HepG2 (cell line): ENCODE results near the gene ACER2. TPM values are rescaled to one million over a fixed set of nuclear protein-coding genes. Genes with fewer than 3 reads are reported as not detected.

Experiments
- ATAC-seq: fragments of 200-7000 bp; cut with Tn5 transposase; 3 replicates; pipeline ENCODE4 v1.9.1; 2020; ENCODE audit warnings: mild to moderate bottlenecking, moderate library complexity
- BruUV-seq: library from RNA; stranded (reverse); fragments of 400-500 nt; replicated peaks from 2 replicates; lab custom pipeline; 2021; lab: Mats Ljungman, UMichigan
- CTCF ChIA-PET: fragments of 300-600 bp; formaldehyde crosslinking; extraction: SDS; loops from one replicate; lab custom pipeline; 2021; ENCODE audit warnings: low total read pairs, inconsistent platforms, low intra/inter-chr PET ratio; lab: Yijun Ruan, JAX
- POLR2A ChIA-PET: fragments of 350-600 bp; sonication (Branson Sonifier 250); formaldehyde crosslinking; loops from one replicate; lab custom pipeline; 2020; ENCODE audit warnings: antibody characterized with exemption, inconsistent platforms; lab: Yijun Ruan, JAX
- DNase-seq: peaks from one replicate; pipeline ENCODE4 v3.0.0-alpha.2; 2015; ENCODE audit warnings: low spot score
- FAIRE-seq: peaks from 3 replicates; lab custom pipeline; 2011; peaks lifted over from hg19 to GRCh38; lab: Jason Lieb, UNC
- H2AFZ ChIP-seq: one replicate; pipeline ENCODE4 v1.6.1; 2011; ENCODE audit warnings: low read length, inconsistent platforms
- H3K27ac ChIP-seq: fragments of 300-600 bp; 3 replicates; pipeline ENCODE4 v1.8.0; 2011; ENCODE audit warnings: mixed run types, mild to moderate bottlenecking, mixed read lengths, low read length, inconsistent platforms; ENCODE audit not compliant: insufficient read depth; ENCODE audit errors: extremely low read length
- H3K27me3 ChIP-seq, 2 experiments: fragments of 200-600 bp in 1 of 2; 2 replicates in 1 of 2; 3 replicates in 1 of 2; pipeline versions ENCODE4 v1.6.0 to v1.8.0; 2011; ENCODE audit warnings: low read length in 2 of 2, mild to moderate bottlenecking in 2 of 2, moderate library complexity in 2 of 2, inconsistent platforms in 1 of 2; ENCODE audit not compliant: insufficient read depth in 2 of 2, control insufficient read depth in 1 of 2
- H3K36me3 ChIP-seq, 2 experiments: fragments of 200-600 bp in 1 of 2; replicated peaks in 1 of 2; 2 replicates in 1 of 2; 3 replicates in 1 of 2; pipeline versions ENCODE4 v1.5.1 to v1.8.0; 2011; ENCODE audit warnings: low read length in 2 of 2, inconsistent platforms in 1 of 2; ENCODE audit not compliant: insufficient read depth in 2 of 2, control insufficient read depth in 1 of 2
- H3K4me1 ChIP-seq: 2 replicates; pipeline ENCODE4 v1.5.1; 2012; ENCODE audit warnings: low read length, inconsistent platforms; ENCODE audit not compliant: insufficient read depth
- H3K4me2 ChIP-seq: 2 replicates; pipeline ENCODE4 v1.6.0; 2011; ENCODE audit warnings: low read depth, low read length, inconsistent platforms
- H3K4me3 ChIP-seq, 3 experiments: fragments of 200-600 bp in 1 of 3; sonication (generic), shearing (Covaris generic) in 1 of 3; replicated peaks in 1 of 3; 2 replicates each; pipeline ENCODE4 v1.5.1; 2011 to 2016; ENCODE audit warnings: low read length in 3 of 3, inconsistent platforms in 2 of 3, low read depth in 2 of 3, mild to moderate bottlenecking in 2 of 3, control low read depth in 1 of 3, mixed read lengths in 1 of 3; ENCODE audit not compliant: insufficient read depth in 1 of 3
- H3K79me2 ChIP-seq: one replicate; pipeline ENCODE4 v1.6.1; 2011; ENCODE audit warnings: low read length, inconsistent platforms; ENCODE audit not compliant: insufficient read depth
- H3K9ac ChIP-seq: 2 replicates; pipeline ENCODE4 v1.6.0; 2011; ENCODE audit warnings: mild to moderate bottlenecking, low read depth, low read length, inconsistent platforms; ENCODE audit not compliant: insufficient read depth
- H3K9me3 ChIP-seq: 2 replicates; pipeline ENCODE4 v1.5.1; 2012; ENCODE audit warnings: mild to moderate bottlenecking, low read length
- H4K20me1 ChIP-seq: 2 replicates; pipeline ENCODE4 v1.6.0; 2011; ENCODE audit warnings: inconsistent platforms, mild to moderate bottlenecking, low read length, moderate library complexity; ENCODE audit not compliant: insufficient read depth
- AGO2 ChIP-seq: fragments of 200-400 bp; formaldehyde crosslinking; optimal IDR thresholded peaks from 2 replicates; pipeline ENCODE3; 2017; ENCODE audit warnings: mild to moderate bottlenecking, low read depth, low read length, moderate library complexity
- CBX2 ChIP-seq, 2 experiments: fragments of 200-600 bp in 1 of 2; sonication (generic); formaldehyde crosslinking in 1 of 2; IDR thresholded peaks; 2 replicates each; pipeline versions ENCODE4 v1.7.0 to v1.8.1; 2018 to 2022; ENCODE audit warnings: low read depth in 2 of 2, low read length in 1 of 2, mild to moderate bottlenecking in 1 of 2, missing genetic modification reagents in 1 of 2
- GLI4 ChIP-seq: sonication (generic); formaldehyde crosslinking; IDR thresholded peaks from 2 replicates; pipeline ENCODE4 v1.5.1; 2020; ENCODE audit warnings: missing genetic modification reagents, mild to moderate bottlenecking, moderate library complexity, borderline replicate concordance
- HNRNPK ChIP-seq: fragments of 200-400 bp; formaldehyde crosslinking; IDR thresholded peaks from 2 replicates; pipeline ENCODE4 v1.6.1; 2018; ENCODE audit warnings: low read length, low read depth, moderate library complexity, mild to moderate bottlenecking; ENCODE audit not compliant: poor library complexity, severe bottlenecking
- NBN ChIP-seq: fragments of 450-650 bp; conservative IDR thresholded peaks from 2 replicates; pipeline ENCODE4 v1.6.1; 2017
- NONO ChIP-seq, 2 experiments: fragments of 450-650 bp in 1 of 2; sonication (generic) in 1 of 2; formaldehyde crosslinking in 1 of 2; IDR thresholded peaks in 1 of 2; conservative IDR thresholded peaks in 1 of 2; 2 replicates each; pipeline versions ENCODE4 v1.6.1 to v1.8.0; 2017 to 2022; ENCODE audit warnings: mild to moderate bottlenecking in 1 of 2, missing genetic modification reagents in 1 of 2, moderate library complexity in 1 of 2
- REXO4 ChIP-seq: sonication (generic); formaldehyde crosslinking; IDR thresholded peaks from 2 replicates; pipeline ENCODE4 v1.8.0; 2022; ENCODE audit warnings: missing genetic modification reagents, mild to moderate bottlenecking, borderline replicate concordance
- SKI ChIP-seq: fragments of 450-650 bp; IDR thresholded peaks from one replicate; pipeline ENCODE4 v1.6.1; 2018; ENCODE audit warnings: mild to moderate bottlenecking; ENCODE audit not compliant: partially characterized antibody
- ZKSCAN8 ChIP-seq: IDR thresholded peaks from 2 replicates; pipeline ENCODE4 v1.6.1; 2016; ENCODE audit warnings: borderline replicate concordance, missing genetic modification reagents, missing compliant biosample characterization
- ZNF547 ChIP-seq: sonication (generic); formaldehyde crosslinking; IDR thresholded peaks from 2 replicates; pipeline ENCODE4 v1.5.1; 2020; ENCODE audit warnings: mild to moderate bottlenecking, missing genetic modification reagents
- ZNF614 ChIP-seq: IDR thresholded peaks from 2 replicates; pipeline ENCODE4 v1.6.1; 2018; ENCODE audit warnings: missing biosample characterization, missing genetic modification reagents, inconsistent platforms, borderline replicate concordance
- ZNF660 ChIP-seq: sonication (generic); formaldehyde crosslinking; IDR thresholded peaks from 2 replicates; pipeline ENCODE4 v1.5.1; 2020; ENCODE audit warnings: mild to moderate bottlenecking, low read depth, missing genetic modification reagents, borderline replicate concordance
- ZSCAN9 ChIP-seq: IDR thresholded peaks from 2 replicates; pipeline ENCODE4 v1.6.1; 2016; ENCODE audit warnings: borderline replicate concordance
- WGBS: methylation state at CpG from one replicate; pipeline ENCODE4 v1.1.6; 2017; ENCODE audit warnings: low lambda C conversion rate; 5-methylcytosine and 5-hydroxymethylcytosine counted together
- in situ Hi-C: cut with HindIII; loops from 2 replicates; pipeline ENCODE4 v1.10.0; 2017; ENCODE audit warnings: low pct_unique_long_range_greater_than_20kb; ENCODE audit not compliant: extremely low pct_ligation_motif_present
- intact Hi-C: fragments of 100-400 bp; cut with micrococcal nuclease; formaldehyde crosslinking; loops from one replicate; pipeline ENCODE4 v1.10.0; 2022; ENCODE audit not compliant: unreplicated experiment
- polyA plus RNA-seq, 8 experiments: library from polyadenylated mRNA; depleted of rRNA in 3 of 8; stranded (reverse) in 7 of 8; unstranded in 1 of 8; fragments of >200 nt; fragmentation: Illumina TruSeq in 4 of 8; extraction: Trizol in 4 of 8; gene quantifications; 2 replicates each; pipeline versions ENCODE4 v1.2.1 to v1.2.3, GENCODE V29; 2011 to 2016; ENCODE audit warnings: low read depth in 4 of 8, missing spikeins in 1 of 8, mixed read lengths in 1 of 8; ENCODE audit not compliant: insufficient read depth in 1 of 8
- total RNA-seq, 5 experiments: library from RNA; depleted of rRNA; stranded (reverse); fragments of >200 nt; fragmentation: Illumina TruSeq; extraction: Trizol; gene quantifications; 2 replicates each; pipeline ENCODE4 v1.2.3, GENCODE V29; 2016; ENCODE audit warnings: low read depth in 1 of 5
- TF ChIP-seq, protein P1 (sequence below), 2 experiments: sonication (generic) in 1 of 2; formaldehyde crosslinking in 1 of 2; IDR thresholded peaks; 2 replicates each; pipeline versions ENCODE4 v1.5.1 to v1.6.1; 2011 to 2020; ENCODE audit warnings: borderline replicate concordance in 1 of 2, low read depth in 1 of 2, low read length in 1 of 2, mild to moderate bottlenecking in 1 of 2, missing genetic modification reagents in 1 of 2, moderate library complexity in 1 of 2
- TF ChIP-seq, protein P2 (sequence below): sonication (generic); formaldehyde crosslinking; IDR thresholded peaks from 2 replicates; pipeline ENCODE4 v1.5.1; 2020; ENCODE audit warnings: missing genetic modification reagents, mild to moderate bottlenecking, borderline replicate concordance
- TF ChIP-seq, protein P3 (sequence below): sonication (generic); formaldehyde crosslinking; IDR thresholded peaks from 2 replicates; pipeline ENCODE4 v1.5.0; 2020; ENCODE audit warnings: mild to moderate bottlenecking, missing genetic modification reagents, moderate library complexity

Gene ACER2
- total and polyA plus RNA-seq, 2 of the 13 experiments (the other 11 are each of a cell fraction or from before 2014, with no cell fraction given): 1.9 to 3.4 TPM

DNA sequence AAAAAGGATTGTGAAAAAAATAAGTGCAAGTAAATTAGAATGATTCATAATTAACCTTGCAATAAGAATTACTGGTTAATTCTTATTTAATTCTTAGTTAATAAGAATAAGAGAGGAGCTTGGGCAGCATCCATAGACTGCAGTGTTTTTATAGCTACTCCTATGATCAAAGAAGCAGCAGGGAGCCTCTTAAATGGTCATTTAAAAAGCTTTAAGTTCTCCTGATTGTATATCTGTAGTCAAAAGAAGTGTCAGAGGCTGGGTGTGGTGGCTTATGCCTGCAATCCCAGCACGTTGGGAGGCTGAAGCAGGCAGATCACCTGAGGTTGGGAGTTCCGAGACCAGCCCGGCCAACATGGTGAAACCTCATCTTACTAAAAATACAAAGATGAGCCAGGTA is 14.4 kb downstream of the ACER2 start (continued):
- TF ChIP-seq, protein P1, sequence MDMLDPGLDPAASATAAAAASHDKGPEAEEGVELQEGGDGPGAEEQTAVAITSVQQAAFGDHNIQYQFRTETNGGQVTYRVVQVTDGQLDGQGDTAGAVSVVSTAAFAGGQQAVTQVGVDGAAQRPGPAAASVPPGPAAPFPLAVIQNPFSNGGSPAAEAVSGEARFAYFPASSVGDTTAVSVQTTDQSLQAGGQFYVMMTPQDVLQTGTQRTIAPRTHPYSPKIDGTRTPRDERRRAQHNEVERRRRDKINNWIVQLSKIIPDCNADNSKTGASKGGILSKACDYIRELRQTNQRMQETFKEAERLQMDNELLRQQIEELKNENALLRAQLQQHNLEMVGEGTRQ (IDR thresholded peaks at IDR 0.05; ENCODE audit: low read depth, low read length): no peak
- TF ChIP-seq, protein P1 (CRISPR knock-in tag; IDR thresholded peaks at IDR 0.05; ENCODE audit: borderline replicate concordance): no peak

DNA sequence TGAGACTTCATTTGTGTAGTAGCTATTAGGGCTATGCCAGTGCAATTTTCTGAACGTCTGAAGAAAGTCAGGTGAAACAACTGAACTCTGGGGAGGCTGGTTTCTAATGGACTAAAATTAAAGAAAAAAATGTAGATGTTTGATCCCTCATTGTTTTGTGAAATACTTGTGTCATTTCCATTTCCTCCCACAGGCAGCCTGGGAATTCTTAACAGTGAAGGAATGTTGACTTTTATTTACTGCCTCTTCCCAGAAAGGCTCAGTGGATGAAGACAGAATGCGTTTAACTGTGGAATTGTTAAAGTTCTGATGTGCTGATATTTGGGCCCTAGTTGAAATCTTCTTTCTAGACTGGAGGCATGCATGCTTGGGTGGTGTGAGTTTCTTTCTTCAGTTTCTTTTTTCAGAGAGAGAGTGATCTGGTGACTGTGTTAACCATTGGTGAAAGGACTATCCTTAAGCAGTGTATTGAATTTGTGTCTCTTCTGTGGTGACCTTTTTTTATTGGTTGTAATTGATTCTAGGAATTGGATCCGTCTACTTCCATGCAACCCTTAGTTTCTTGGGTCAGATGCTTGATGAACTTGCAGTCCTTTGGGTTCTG is 15.5 kb downstream of the ACER2 start:
- Histone ChIP-seq H3K27ac (no peak overlapping the region), H3K4me2 (no peak overlapping the region), H3K4me1 (no peaks in the 10 kb centered on the region), H3K9me3 (no peaks in the 10 kb centered on the region), H2AFZ (no peak overlapping the region), H4K20me1 (no peaks in the 10 kb centered on the region), H3K9ac (no peak overlapping the region), H3K79me2 (no peaks in the 10 kb centered on the region), H3K36me3 (no peaks in the 10 kb centered on the region), H3K4me3 (no peak overlapping the region), H3K27me3 (no peaks in the 10 kb centered on the region)
- POLR2A ChIA-PET: no interaction called here
- TF ChIP-seq ZNF660 (CRISPR knock-in tag) (no peak), ZNF547 (CRISPR knock-in tag) (no peak), CBX2 (IDR thresholded peaks at IDR 0.05; ENCODE audit: low read depth, low read length) (no peak), CBX2 (CRISPR knock-in tag; IDR thresholded peaks at IDR 0.05; ENCODE audit: low read depth) (no peak), AGO2 (no peak), HNRNPK (no peak), SKI (no peak), ZKSCAN8 (CRISPR knock-in tag) (no peak), NBN (no peak), GLI4 (CRISPR knock-in tag) (no peak), NONO (IDR thresholded peaks at IDR 0.05) (no peak), NONO (CRISPR knock-in tag; conservative IDR thresholded peaks at IDR 0.05) (no peak), ZNF614 (CRISPR knock-in tag) (no peak), REXO4 (CRISPR knock-in tag) (no peak), ZSCAN9 (no peak)
- TF ChIP-seq, protein P2, sequence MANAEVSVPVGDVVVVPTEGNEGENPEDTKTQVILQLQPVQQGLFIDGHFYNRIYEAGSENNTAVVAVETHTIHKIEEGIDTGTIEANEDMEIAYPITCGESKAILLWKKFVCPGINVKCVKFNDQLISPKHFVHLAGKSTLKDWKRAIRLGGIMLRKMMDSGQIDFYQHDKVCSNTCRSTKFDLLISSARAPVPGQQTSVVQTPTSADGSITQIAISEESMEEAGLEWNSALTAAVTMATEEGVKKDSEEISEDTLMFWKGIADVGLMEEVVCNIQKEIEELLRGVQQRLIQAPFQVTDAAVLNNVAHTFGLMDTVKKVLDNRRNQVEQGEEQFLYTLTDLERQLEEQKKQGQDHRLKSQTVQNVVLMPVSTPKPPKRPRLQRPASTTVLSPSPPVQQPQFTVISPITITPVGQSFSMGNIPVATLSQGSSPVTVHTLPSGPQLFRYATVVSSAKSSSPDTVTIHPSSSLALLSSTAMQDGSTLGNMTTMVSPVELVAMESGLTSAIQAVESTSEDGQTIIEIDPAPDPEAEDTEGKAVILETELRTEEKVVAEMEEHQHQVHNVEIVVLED (CRISPR knock-in tag): no peak
- TF ChIP-seq, protein P3, sequence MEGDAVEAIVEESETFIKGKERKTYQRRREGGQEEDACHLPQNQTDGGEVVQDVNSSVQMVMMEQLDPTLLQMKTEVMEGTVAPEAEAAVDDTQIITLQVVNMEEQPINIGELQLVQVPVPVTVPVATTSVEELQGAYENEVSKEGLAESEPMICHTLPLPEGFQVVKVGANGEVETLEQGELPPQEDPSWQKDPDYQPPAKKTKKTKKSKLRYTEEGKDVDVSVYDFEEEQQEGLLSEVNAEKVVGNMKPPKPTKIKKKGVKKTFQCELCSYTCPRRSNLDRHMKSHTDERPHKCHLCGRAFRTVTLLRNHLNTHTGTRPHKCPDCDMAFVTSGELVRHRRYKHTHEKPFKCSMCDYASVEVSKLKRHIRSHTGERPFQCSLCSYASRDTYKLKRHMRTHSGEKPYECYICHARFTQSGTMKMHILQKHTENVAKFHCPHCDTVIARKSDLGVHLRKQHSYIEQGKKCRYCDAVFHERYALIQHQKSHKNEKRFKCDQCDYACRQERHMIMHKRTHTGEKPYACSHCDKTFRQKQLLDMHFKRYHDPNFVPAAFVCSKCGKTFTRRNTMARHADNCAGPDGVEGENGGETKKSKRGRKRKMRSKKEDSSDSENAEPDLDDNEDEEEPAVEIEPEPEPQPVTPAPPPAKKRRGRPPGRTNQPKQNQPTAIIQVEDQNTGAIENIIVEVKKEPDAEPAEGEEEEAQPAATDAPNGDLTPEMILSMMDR: no peak
- 74% methylated on average over 3 of the region's 3 CpGs for WGBS
- no peak for FAIRE-seq
- ATAC-seq: no peak
- BruUV-seq: no TSS peak
- in situ Hi-C loops (no loop called here), intact Hi-C loops (no loop called here)
- DNase-seq: no peak
- CTCF ChIA-PET: no interaction called here
